PFSK-1 (cell line): ENCODE measurements around the gene IL4R.

Experiments used
- FOXP2 ChIP-seq: optimal IDR thresholded peaks from 2 replicates; pipeline ENCODE3; 2011; ENCODE audit warnings: borderline replicate concordance, control low read depth, inconsistent platforms; ENCODE audit not compliant: insufficient read depth; ENCODE audit errors: extremely low read length, extremely low read depth
- POLR2AphosphoS5 ChIP-seq: IDR thresholded peaks from 2 replicates; pipeline ENCODE4 v1.6.1; 2012; ENCODE audit warnings: low read depth, mild to moderate bottlenecking, control low read depth, low read length, moderate library complexity
- REST ChIP-seq, 2 experiments: IDR thresholded peaks; 2 replicates each; pipeline versions ENCODE4 v1.6.1 to v1.8.0; 2011 to 2012; ENCODE audit warnings: low read depth in 2 of 2, low read length in 2 of 2, control low read depth in 1 of 2, inconsistent platforms in 1 of 2, mild to moderate bottlenecking in 1 of 2, moderate library complexity in 1 of 2; ENCODE audit not compliant: insufficient read depth in 1 of 2
- SIN3A ChIP-seq: IDR thresholded peaks from 2 replicates; pipeline ENCODE4 v1.6.1; 2012; ENCODE audit warnings: mild to moderate bottlenecking, low read length, moderate library complexity, borderline replicate concordance; ENCODE audit not compliant: insufficient read depth
- TAF1 ChIP-seq: IDR thresholded peaks from 2 replicates; pipeline ENCODE4 v1.6.1; 2012; ENCODE audit warnings: low read length, control low read depth, borderline replicate concordance; ENCODE audit not compliant: insufficient read depth

The IL4R gene

GRCh38 chr16:27305839-27306442 is 7.8 kb upstream of the IL4R start:
- TF ChIP-seq TAF1: no peak
- no peak for TF ChIP-seq POLR2AphosphoS5
- TF ChIP-seq REST (IDR thresholded peaks at IDR 0.05; ENCODE audit: insufficient read depth in 1 of 2, low read depth in 2 of 2, low read length in 2 of 2): no peak
- no peak for TF ChIP-seq SIN3A
- no peak for TF ChIP-seq FOXP2

- TF ChIP-seq SIN3A (no peak), POLR2AphosphoS5 (no peak), FOXP2 (no peak), REST (IDR thresholded peaks at IDR 0.05; ENCODE audit: insufficient read depth in 1 of 2, low read depth in 2 of 2, low read length in 2 of 2) (no peak), TAF1 (no peak)
Measured at GRCh38 chr16:27308792-27309191, 5.0 kb upstream of the IL4R start.

GRCh38 chr16:27310576-27311447 is 3.0 kb upstream of the IL4R start:
- TF ChIP-seq REST (IDR thresholded peaks at IDR 0.05; ENCODE audit: insufficient read depth in 1 of 2, low read depth in 2 of 2, low read length in 2 of 2) (no peak), POLR2AphosphoS5 (no peak), SIN3A (no peak), TAF1 (no peak)

GRCh38 chr16:27311448-27311830 is 2.3 kb upstream of the IL4R start:
- no peak for TF ChIP-seq FOXP2
- no peak for TF ChIP-seq POLR2AphosphoS5
- no peak for TF ChIP-seq SIN3A
- TF ChIP-seq TAF1: no peak
- no peak for TF ChIP-seq REST (IDR thresholded peaks at IDR 0.05; ENCODE audit: insufficient read depth in 1 of 2, low read depth in 2 of 2, low read length in 2 of 2)
